ENCODE data around the gene ATP5F1C. TPM values are rescaled to one million over a fixed set of nuclear protein-coding genes. Genes with fewer than 3 reads are reported as not detected.

ATP5F1C gene
- total and polyA plus RNA-seq, 7 donors, result 210 to 676 (median 391) TPM

DNA sequence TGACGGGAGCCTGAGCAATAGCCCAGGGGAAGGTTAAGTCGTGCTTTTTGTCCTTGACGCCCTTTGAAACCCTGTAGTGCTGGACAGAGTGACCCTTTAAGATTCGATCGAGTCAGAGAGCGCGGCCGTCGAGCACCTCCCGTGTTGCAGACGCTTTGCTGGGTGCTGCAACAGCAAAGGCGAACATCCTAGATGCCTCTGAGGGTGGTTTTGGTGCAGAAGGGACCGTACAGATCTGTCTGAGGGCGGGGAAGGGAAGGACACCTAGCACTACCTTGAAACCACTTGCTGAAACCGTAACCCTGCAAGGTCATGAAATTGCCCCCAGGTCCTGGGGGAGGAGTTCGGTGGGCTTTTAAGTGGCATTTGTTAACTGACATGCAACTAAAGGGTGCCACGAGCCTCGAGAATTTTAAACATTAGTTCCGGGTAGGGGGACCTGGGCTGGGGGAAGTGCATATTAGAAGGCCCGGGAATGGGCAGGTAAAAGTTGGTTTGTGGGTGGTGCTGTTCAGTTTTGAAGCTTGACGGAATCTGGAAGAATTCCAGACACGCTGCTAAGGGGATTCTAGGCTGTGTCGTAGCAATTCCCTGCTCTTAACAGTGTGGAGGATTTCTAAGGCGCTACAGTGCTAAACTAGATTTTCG is 786 bp downstream of the ATP5F1C start:
- DNase-seq (no peak), ATAC-seq (no peak)
- H3K4me3 ChIP-seq, result peak overlapping the region; percentile 97
- H3K27me3 ChIP-seq (ENCODE audit: insufficient read depth in 3 of 3, low read length in 2 of 3), result no peaks in the 10 kb centered on the region
- intact Hi-C loops (cut with DNase I), result no loop called here
- WGBS, 3 donors, result 2% methylated on average over 25 of the region's 25 CpGs
- no peaks in the 10 kb centered on the region for H3K9me3 ChIP-seq
- H3K36me3 ChIP-seq (ENCODE audit: insufficient read depth in 1 of 2, low read depth in 1 of 2), result peaks cover 0 to 10% of the 10 kb centered on the region in 2 donors
- TF ChIP-seq, protein P1, sequence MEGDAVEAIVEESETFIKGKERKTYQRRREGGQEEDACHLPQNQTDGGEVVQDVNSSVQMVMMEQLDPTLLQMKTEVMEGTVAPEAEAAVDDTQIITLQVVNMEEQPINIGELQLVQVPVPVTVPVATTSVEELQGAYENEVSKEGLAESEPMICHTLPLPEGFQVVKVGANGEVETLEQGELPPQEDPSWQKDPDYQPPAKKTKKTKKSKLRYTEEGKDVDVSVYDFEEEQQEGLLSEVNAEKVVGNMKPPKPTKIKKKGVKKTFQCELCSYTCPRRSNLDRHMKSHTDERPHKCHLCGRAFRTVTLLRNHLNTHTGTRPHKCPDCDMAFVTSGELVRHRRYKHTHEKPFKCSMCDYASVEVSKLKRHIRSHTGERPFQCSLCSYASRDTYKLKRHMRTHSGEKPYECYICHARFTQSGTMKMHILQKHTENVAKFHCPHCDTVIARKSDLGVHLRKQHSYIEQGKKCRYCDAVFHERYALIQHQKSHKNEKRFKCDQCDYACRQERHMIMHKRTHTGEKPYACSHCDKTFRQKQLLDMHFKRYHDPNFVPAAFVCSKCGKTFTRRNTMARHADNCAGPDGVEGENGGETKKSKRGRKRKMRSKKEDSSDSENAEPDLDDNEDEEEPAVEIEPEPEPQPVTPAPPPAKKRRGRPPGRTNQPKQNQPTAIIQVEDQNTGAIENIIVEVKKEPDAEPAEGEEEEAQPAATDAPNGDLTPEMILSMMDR (IDR thresholded peaks at IDR 0.05), result no peak
- peaks cover 51% of the 10 kb centered on the region for H3K4me1 ChIP-seq
- peak overlapping the region; percentile 92 for H3K27ac ChIP-seq

DNA sequence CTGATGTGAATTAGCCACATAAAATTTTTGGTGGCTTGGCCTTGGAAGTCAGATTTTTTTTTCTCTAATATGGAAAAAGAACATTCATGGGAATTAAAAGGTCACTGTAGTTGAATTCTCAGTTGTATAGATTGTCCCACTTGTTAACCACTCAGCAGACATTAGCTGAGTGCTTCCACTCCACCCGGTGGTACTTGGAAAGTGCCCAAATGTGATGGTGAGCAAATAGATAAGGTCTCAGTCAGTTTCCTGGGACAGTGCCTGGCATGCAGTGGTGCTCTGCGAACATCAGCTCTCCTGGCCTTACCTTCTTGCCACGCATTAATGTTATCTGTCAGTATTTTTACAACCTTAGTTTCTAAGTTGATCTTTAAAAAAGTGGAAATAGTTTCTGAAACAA is 1.4 kb downstream of the ATP5F1C start:
- TF ChIP-seq, protein P1 (IDR thresholded peaks at IDR 0.05), result no peak
- H3K4me3 ChIP-seq, result peak overlapping the region; percentile 97
- intact Hi-C loops (cut with DNase I), result no loop called here
- H3K36me3 ChIP-seq (ENCODE audit: insufficient read depth in 1 of 2, low read depth in 1 of 2), result peaks cover 0 to 10% of the 10 kb centered on the region in 2 donors
- peaks cover 58% of the 10 kb centered on the region for H3K4me1 ChIP-seq
- peak overlapping the region; percentile 92 for H3K27ac ChIP-seq
- H3K9me3 ChIP-seq, result no peaks in the 10 kb centered on the region
- 13 to 28% (median 25%) methylated on average over 3 of the region's 3 CpGs for WGBS, 3 donors
- DNase-seq (no peak), ATAC-seq (no peak)
- no peaks in the 10 kb centered on the region for H3K27me3 ChIP-seq (ENCODE audit: insufficient read depth in 3 of 3, low read length in 2 of 3)

DNA sequence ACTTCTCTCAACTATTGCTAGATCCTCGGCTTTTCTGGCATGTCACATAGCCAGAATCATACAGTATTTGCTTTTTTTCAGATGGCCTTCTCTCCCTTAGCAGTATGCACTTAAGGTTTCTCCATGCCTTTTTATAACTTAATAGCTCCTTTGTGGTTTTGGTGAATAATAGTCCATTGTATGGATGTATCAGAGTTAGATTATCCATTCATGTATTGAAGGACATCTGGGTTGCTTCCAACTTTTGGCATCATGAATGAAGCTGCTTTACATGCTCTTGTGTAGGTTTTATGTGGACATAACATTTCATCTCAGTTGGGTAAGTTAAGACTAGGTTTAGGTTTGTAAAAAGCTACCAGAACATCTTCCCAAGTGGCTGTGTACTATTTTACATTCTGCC is 4.6 kb downstream of the ATP5F1C start:
- H3K4me1 ChIP-seq, result peaks cover 73% of the 10 kb centered on the region
- DNase-seq (no peak), ATAC-seq (no peak)
- no peaks in the 10 kb centered on the region for H3K9me3 ChIP-seq
- no peaks in the 10 kb centered on the region for H3K27me3 ChIP-seq (ENCODE audit: insufficient read depth in 3 of 3, low read length in 2 of 3)
- TF ChIP-seq, protein P1 (IDR thresholded peaks at IDR 0.05), result no peak
- 43 to 67% (median 45%) methylated on average over 1 of the region's 1 CpG for WGBS, 3 donors
- intact Hi-C loops (cut with DNase I), result loop anchor here in 1 of 2 donors (5.0 kb wide), 1 partner anchor 1380 kb away; no protein-coding TSS in a partner anchor
- H3K36me3 ChIP-seq (ENCODE audit: insufficient read depth in 1 of 2, low read depth in 1 of 2), result peaks cover 4 to 19% of the 10 kb centered on the region in 2 donors
- H3K4me3 ChIP-seq, result no peak overlapping the region
- peak overlapping the region; percentile 7 for H3K27ac ChIP-seq

DNA sequence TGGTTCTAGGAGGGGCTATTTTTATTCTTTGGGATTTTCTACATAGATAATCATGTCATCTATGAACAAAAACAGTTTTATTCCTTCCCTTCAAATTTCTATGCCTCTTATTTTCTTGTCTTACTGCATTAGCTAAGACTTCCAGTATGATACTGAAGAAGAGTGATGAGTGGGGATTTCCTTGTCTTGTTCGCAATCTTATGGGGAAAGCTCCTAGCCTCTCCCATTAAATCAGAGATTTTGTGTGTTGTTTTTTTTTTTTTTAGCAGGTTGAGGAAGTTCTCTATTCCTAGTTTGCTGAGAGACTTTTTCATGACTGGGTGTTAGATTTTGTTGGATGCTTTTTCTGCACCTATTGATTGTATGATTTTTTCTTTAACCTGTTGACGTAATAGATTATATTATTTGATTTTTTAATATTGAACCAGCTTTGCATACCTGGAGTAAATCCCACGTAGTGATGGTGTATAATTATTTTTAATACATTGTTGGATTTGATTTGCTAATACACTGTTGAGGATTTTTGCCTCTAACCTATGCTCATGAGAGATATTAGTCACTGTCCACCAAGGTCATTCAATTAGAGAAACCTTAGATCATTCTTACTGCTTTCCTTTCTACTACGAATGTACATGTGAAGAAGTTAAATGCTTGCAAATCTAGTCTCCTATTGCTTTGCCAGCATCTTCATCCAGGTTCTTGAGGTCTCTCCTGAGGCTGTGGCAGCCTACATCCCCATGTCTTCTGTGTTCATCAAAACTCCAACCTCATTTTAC is 6.5 kb downstream of the ATP5F1C start:
- TF ChIP-seq, protein P1 (IDR thresholded peaks at IDR 0.05), result no peak
- H3K27me3 ChIP-seq (ENCODE audit: insufficient read depth in 3 of 3, low read length in 2 of 3), result no peaks in the 10 kb centered on the region
- intact Hi-C loops (cut with DNase I), result loop anchor here in 1 of 2 donors (5.0 kb wide), 1 partner anchor 1382 kb away; no protein-coding TSS in a partner anchor
- ATAC-seq (no peak), DNase-seq (no peak)
- H3K4me1 ChIP-seq, result peaks cover 83% of the 10 kb centered on the region
- H3K36me3 ChIP-seq (ENCODE audit: insufficient read depth in 1 of 2, low read depth in 1 of 2), result peaks cover 4 to 37% of the 10 kb centered on the region in 2 donors
- 69 to 78% (median 73%) methylated on average over 4 of the region's 4 CpGs for WGBS, 3 donors
- H3K4me3 ChIP-seq, result peak overlapping the region; percentile 17
- H3K27ac ChIP-seq, result peak overlapping the region; percentile 83
- no peaks in the 10 kb centered on the region for H3K9me3 ChIP-seq

All from psoas muscle (tissue), 8 donors.